Astrocyte of the spinal cord (primary cell): ENCODE data around the gene UVRAG.
"Not testable (repeated sequence)": the region's sequence is repeated elsewhere in the genome, so short reads cannot be mapped to it uniquely, and the experiment has no call there.

Source experiments
- DNase-seq: peaks from one replicate; pipeline ENCODE4 v3.0.0; 2011; ENCODE audit warnings: low read depth, low spot score
- H3K4me3 ChIP-seq: 2 replicates; pipeline ENCODE4 v1.5.1; 2011; ENCODE audit warnings: low read depth, mild to moderate bottlenecking, low read length, moderate library complexity
- CTCF ChIP-seq: IDR thresholded peaks from 2 replicates; pipeline ENCODE4 v1.5.1; 2012; ENCODE audit warnings: low read depth, mild to moderate bottlenecking, low read length, inconsistent platforms
- in situ Hi-C: cut with HindIII; loops from 2 replicates; pipeline ENCODE4 v1.10.0; 2017; ENCODE audit warnings: low sequenced_read_pairs

UVRAG gene

GRCh38 chr11:75879737-75880136 is 64.7 kb downstream of the UVRAG start:
- in situ Hi-C loops, result no loop called here
- DNase-seq, result no peak
- no peak for TF ChIP-seq CTCF
- no peak overlapping the region for H3K4me3 ChIP-seq

- in situ Hi-C loops, H3K4me3 ChIP-seq, DNase-seq: not testable (repeated sequence)
Measured at GRCh38 chr11:75880343-75880742, 65.3 kb downstream of the UVRAG start.

- in situ Hi-C loops, result no loop called here
- DNase-seq, result no peak
- TF ChIP-seq CTCF, result no peak
- H3K4me3 ChIP-seq, result no peak overlapping the region
Measured at GRCh38 chr11:75884321-75884720, 69.3 kb downstream of the UVRAG start.

- no peak overlapping the region for H3K4me3 ChIP-seq
- TF ChIP-seq CTCF, result no peak
- in situ Hi-C loops, result no loop called here
- no peak for DNase-seq
Measured at GRCh38 chr11:75888416-75888815, 73.4 kb downstream of the UVRAG start.

GRCh38 chr11:75891947-75892739 is 77.1 kb downstream of the UVRAG start:
- in situ Hi-C loops, result no loop called here
- no peak for DNase-seq
- no peak overlapping the region for H3K4me3 ChIP-seq
- TF ChIP-seq CTCF, result no peak

GRCh38 chr11:75893251-75893650 is 78.2 kb downstream of the UVRAG start:
- no peak overlapping the region for H3K4me3 ChIP-seq
- TF ChIP-seq CTCF, result no peak
- in situ Hi-C loops, result no loop called here
- no peak for DNase-seq

GRCh38 chr11:75894036-75894585 is 79.1 kb downstream of the UVRAG start:
- TF ChIP-seq CTCF, result no peak
- in situ Hi-C loops, result no loop called here
- no peak overlapping the region for H3K4me3 ChIP-seq
- no peak for DNase-seq
